ENCODE results near the gene IL1RAPL2. TPM values are rescaled to one million over a fixed set of nuclear protein-coding genes. Genes with fewer than 3 reads are reported as not detected.
"Not testable (repeated sequence)": the region's sequence is repeated elsewhere in the genome, so short reads cannot be mapped to it uniquely, and the experiment has no call there.

The IL1RAPL2 gene
- total RNA-seq, 2 donors from 2014 or later: not detected

DNA sequence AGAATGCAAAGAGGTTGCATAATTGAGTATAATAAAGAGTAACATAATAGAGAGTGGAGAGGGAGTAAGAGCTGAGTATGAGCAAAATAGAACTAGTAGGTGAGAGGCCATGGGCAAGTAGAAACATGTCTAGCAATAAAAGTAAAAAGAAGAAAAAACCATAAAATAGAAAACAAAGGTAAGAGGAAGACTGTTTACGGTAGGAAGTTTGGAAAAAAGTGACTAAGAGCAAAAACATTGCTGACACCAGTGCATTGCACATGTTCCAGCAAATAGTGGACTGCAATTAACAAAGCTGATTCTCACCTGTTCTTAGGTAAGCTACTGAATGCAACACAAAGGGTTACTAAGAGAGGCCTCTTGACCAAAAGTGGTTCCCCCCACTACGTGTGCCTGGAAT is 451.6 kb downstream of the IL1RAPL2 start:
- Mint-ChIP-seq H3K27ac (no peak overlapping the region), H3K36me3 (ENCODE audit: insufficient read depth in 2 of 2) (no peaks in the 10 kb centered on the region), H3K4me1 (ENCODE audit: low read depth) (no peaks in the 10 kb centered on the region), H3K9me3 (no peaks in the 10 kb centered on the region), H3K4me3 (no peak overlapping the region), H3K27me3 (ENCODE audit: low read depth) (peaks cover 40% of the 10 kb centered on the region)
- ATAC-seq (replicated peaks in 1 of 2) (no peak), DNase-seq (no peak)

DNA sequence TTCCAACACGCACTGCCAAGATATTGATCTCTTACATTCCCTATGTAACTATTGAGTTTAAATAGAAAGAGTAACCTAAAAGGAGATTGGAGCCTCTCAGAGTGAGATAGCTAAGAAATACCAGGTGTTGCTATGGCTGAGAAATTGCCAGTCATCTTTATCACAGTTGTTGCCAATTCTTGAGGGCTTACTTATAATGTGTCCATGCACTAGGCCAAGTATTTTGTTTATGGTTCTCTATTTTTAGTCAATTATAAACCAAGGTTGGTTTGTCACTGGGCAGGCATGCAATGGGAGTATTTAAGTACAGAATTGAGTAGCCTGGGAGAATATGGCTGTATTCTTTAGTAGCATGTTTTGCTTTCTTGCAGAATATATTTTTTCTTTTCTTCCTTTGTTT is 452.9 kb downstream of the IL1RAPL2 start:
- Mint-ChIP-seq H3K9me3 (no peaks in the 10 kb centered on the region), H3K27me3 (ENCODE audit: low read depth) (peaks cover 40% of the 10 kb centered on the region), H3K36me3 (ENCODE audit: insufficient read depth in 2 of 2) (no peaks in the 10 kb centered on the region), H3K27ac (no peak overlapping the region), H3K4me1 (ENCODE audit: low read depth) (no peaks in the 10 kb centered on the region), H3K4me3 (no peak overlapping the region)
- DNase-seq: no peak
- no peak for ATAC-seq (replicated peaks in 1 of 2)

- not testable (repeated sequence) for H3K9me3 Mint-ChIP-seq
These were observed 463.0 kb downstream of the IL1RAPL2 start for GRCh38 chrX:105028962-105029361.

DNA sequence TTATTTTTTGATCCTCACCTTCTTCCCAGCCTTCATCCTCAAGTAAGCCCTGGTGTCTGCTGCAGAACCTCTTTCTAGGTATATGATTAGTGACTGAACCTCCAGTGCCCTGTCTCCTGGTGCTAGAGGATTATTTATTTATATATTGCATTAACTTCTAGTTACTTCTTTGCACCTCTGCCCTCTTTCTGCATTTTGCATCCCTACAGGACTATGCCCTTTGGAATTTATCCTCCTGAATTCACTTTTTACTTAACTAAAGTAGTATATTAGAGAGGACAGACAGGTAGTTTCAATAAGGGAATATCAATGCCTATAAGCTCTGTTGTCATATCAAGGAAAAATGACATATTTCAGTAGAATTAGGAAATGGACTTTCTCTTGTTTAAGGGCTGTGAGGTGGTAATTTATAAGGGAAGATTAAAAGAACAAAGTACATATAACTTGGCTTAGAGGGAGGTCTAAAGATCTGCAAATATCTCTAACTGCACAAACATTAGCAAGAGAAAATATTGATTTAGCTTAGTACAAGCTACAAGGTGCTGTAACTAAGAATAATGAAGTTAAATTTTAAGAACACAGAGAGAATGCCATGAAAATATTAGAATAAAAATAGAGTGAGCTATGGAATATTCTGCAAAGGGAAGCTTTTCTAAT is 472.8 kb downstream of the IL1RAPL2 start:
- no peak overlapping the region for H3K4me3 Mint-ChIP-seq
- H3K27ac Mint-ChIP-seq: no peak overlapping the region
- no peaks in the 10 kb centered on the region for H3K9me3 Mint-ChIP-seq
- H3K4me1 Mint-ChIP-seq (ENCODE audit: low read depth): no peaks in the 10 kb centered on the region
- ATAC-seq (replicated peaks in 1 of 2): no peak
- H3K27me3 Mint-ChIP-seq (ENCODE audit: low read depth): no peaks in the 10 kb centered on the region
- no peaks in the 10 kb centered on the region for H3K36me3 Mint-ChIP-seq (ENCODE audit: insufficient read depth in 2 of 2)
- no peak for DNase-seq

More at GRCh38 chrX:105028962-105029361, 463.0 kb downstream of the IL1RAPL2 start:
- H3K27me3 Mint-ChIP-seq (ENCODE audit: low read depth): peaks cover 13% of the 10 kb centered on the region
- DNase-seq; H3K4me3 Mint-ChIP-seq; H3K4me1 Mint-ChIP-seq (ENCODE audit: low read depth); H3K36me3 Mint-ChIP-seq (ENCODE audit: insufficient read depth in 2 of 2); ATAC-seq (replicated peaks in 1 of 2); H3K27ac Mint-ChIP-seq: not testable (repeated sequence)

DNA sequence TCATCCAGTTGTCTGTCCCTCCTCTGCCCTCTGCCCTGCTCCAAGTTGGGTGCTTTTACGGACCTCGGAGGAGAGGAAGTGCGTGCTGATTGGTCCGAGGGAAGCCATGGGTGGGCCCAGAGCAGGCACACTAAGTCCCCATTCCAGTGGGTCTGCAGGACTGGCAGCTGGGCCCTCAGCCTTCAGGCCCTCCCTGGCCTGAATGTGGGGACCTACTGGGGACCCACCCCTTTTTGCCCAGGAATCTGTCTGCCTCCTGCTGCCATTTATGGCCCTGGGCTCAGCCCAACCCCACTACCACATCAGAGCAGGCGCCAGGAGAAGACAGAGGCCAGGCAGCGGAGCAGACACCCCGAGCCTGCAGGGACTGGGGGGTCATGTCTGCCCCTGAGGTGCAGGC is 484.9 kb downstream of the IL1RAPL2 start:
- Mint-ChIP-seq H3K36me3 (ENCODE audit: insufficient read depth in 2 of 2) (no peaks in the 10 kb centered on the region), H3K27me3 (ENCODE audit: low read depth) (peaks cover 16% of the 10 kb centered on the region), H3K4me3 (no peak overlapping the region), H3K27ac (no peak overlapping the region), H3K9me3 (peaks cover 1% of the 10 kb centered on the region in 2 donors), H3K4me1 (ENCODE audit: low read depth) (no peaks in the 10 kb centered on the region)
- DNase-seq (no peak), ATAC-seq (replicated peaks in 1 of 2) (no peak)

GRCh38 chrX:105051364-105051763 is 485.4 kb downstream of the IL1RAPL2 start:
- no peak for ATAC-seq (replicated peaks in 1 of 2)
- no peak overlapping the region for H3K4me3 Mint-ChIP-seq
- peaks cover 1% of the 10 kb centered on the region in 2 donors for H3K9me3 Mint-ChIP-seq
- H3K27ac Mint-ChIP-seq: no peak overlapping the region
- H3K36me3 Mint-ChIP-seq (ENCODE audit: insufficient read depth in 2 of 2): no peaks in the 10 kb centered on the region
- no peak for DNase-seq
- H3K4me1 Mint-ChIP-seq (ENCODE audit: low read depth): no peaks in the 10 kb centered on the region
- H3K27me3 Mint-ChIP-seq (ENCODE audit: low read depth): peaks cover 16% of the 10 kb centered on the region

DNA sequence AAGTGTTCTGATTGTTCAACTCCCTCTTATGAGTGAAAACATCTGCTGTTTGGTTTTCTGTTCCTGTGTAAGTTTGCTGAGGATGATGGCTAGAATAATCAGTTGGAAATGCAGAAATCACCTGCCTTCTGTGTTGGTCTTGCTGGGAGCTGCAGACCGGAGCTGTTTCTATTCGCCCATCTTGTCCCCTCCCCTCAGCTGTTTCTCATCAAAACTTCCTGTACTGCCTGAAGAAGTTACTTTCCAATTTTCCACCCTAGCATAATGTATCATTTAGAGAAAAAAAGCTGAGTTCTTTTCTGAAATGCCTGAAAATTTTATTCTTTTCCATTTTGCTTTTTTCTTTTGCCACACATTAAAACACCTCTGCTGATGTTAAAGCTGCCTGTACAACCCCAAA is 486.9 kb downstream of the IL1RAPL2 start:
- no peak overlapping the region for H3K4me3 Mint-ChIP-seq
- H3K27ac Mint-ChIP-seq: no peak overlapping the region
- DNase-seq: no peak
- no peaks in the 10 kb centered on the region for H3K36me3 Mint-ChIP-seq (ENCODE audit: insufficient read depth in 2 of 2)
- H3K4me1 Mint-ChIP-seq (ENCODE audit: low read depth): no peaks in the 10 kb centered on the region
- no peak for ATAC-seq (replicated peaks in 1 of 2)
- peaks cover 1% of the 10 kb centered on the region in 2 donors for H3K9me3 Mint-ChIP-seq
- peaks cover 2% of the 10 kb centered on the region for H3K27me3 Mint-ChIP-seq (ENCODE audit: low read depth)

- DNase-seq (no peak), ATAC-seq (replicated peaks in 1 of 2) (no peak)
- H3K9me3 Mint-ChIP-seq: no peaks in the 10 kb centered on the region
- no peak overlapping the region for H3K27ac Mint-ChIP-seq
- peaks cover 46% of the 10 kb centered on the region for H3K27me3 Mint-ChIP-seq (ENCODE audit: low read depth)
- H3K4me1 Mint-ChIP-seq (ENCODE audit: low read depth): no peaks in the 10 kb centered on the region
- H3K36me3 Mint-ChIP-seq (ENCODE audit: insufficient read depth in 2 of 2): no peaks in the 10 kb centered on the region
- H3K4me3 Mint-ChIP-seq: no peak overlapping the region
These were observed 497.7 kb downstream of the IL1RAPL2 start for GRCh38 chrX:105063743-105064142.

DNA sequence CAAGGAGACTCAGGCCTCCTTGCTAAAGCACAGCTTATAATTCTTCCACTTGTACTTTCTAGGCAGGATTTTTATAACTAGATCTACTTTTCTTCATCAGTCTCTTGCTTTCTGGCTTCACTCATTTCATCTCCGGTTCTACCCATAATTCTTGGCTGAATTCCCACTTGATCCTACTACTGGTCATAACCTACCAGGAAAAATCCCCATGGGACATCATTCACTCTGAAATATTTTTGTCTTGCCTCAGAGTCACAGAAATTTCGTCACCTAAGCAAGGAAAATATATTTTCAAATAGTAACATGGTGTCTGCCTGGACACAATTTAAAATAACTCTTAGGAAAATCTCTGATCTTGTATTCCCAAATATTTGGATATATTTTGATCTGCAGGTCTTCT is 532.2 kb downstream of the IL1RAPL2 start:
- ATAC-seq (replicated peaks in 1 of 2) (no peak), DNase-seq (no peak)
- H3K27me3 Mint-ChIP-seq (ENCODE audit: low read depth): peaks cover 11% of the 10 kb centered on the region
- H3K9me3 Mint-ChIP-seq: peaks cover 0 to 1% of the 10 kb centered on the region in 2 donors
- no peak overlapping the region for H3K27ac Mint-ChIP-seq
- no peaks in the 10 kb centered on the region for H3K4me1 Mint-ChIP-seq (ENCODE audit: low read depth)
- H3K36me3 Mint-ChIP-seq (ENCODE audit: insufficient read depth in 2 of 2): no peaks in the 10 kb centered on the region
- no peak overlapping the region for H3K4me3 Mint-ChIP-seq

DNA sequence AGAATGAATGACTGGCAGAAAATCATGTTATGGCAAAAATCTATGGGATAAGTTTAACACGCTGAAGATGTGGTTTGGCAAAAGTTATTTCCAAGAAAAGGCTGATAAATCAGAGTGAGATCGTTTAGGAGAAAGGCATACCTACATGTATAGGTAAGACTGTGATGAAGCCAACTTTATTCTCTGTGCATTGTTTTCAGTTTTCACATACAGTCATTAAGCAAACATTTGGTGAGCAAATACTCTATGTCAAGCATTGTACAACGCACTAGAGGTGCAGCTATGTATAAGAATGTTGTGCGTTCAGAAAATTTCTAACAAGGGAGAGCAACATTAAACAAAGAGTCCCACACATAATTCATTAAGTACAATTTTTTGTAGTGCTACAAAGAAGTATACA is 532.8 kb downstream of the IL1RAPL2 start:
- ATAC-seq (replicated peaks in 1 of 2) (no peak), DNase-seq (no peak)
- Mint-ChIP-seq H3K36me3 (ENCODE audit: insufficient read depth in 2 of 2) (no peaks in the 10 kb centered on the region), H3K27ac (no peak overlapping the region), H3K4me1 (ENCODE audit: low read depth) (no peaks in the 10 kb centered on the region), H3K9me3 (peaks cover 0 to 1% of the 10 kb centered on the region in 2 donors), H3K4me3 (no peak overlapping the region), H3K27me3 (ENCODE audit: low read depth) (peaks cover 11% of the 10 kb centered on the region)

DNA sequence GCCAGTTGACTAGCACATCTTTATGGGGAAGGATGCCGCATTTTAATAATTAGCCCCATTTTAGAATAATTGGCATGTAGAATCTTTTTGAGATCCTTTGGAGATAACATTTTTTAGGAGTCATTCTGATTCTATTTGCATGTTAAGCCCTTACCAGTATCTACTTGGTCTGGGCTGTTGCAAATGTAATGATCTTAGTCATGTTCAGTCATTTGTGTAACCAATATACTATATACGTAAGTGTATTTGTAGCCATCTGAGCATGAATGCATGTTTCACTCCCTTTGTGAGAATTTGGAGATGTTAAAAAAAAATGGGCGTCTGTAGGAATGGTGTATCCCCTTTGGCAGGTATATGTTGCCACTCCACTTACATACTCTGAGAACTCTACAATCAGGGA is 535.4 kb downstream of the IL1RAPL2 start:
- no peaks in the 10 kb centered on the region for H3K4me1 Mint-ChIP-seq (ENCODE audit: low read depth)
- no peak for DNase-seq
- ATAC-seq (replicated peaks in 1 of 2): no peak
- peaks cover 17% of the 10 kb centered on the region for H3K27me3 Mint-ChIP-seq (ENCODE audit: low read depth)
- no peak overlapping the region for H3K27ac Mint-ChIP-seq
- no peaks in the 10 kb centered on the region for H3K36me3 Mint-ChIP-seq (ENCODE audit: insufficient read depth in 2 of 2)
- H3K4me3 Mint-ChIP-seq: no peak overlapping the region
- peaks cover 0 to 1% of the 10 kb centered on the region in 2 donors for H3K9me3 Mint-ChIP-seq

DNA sequence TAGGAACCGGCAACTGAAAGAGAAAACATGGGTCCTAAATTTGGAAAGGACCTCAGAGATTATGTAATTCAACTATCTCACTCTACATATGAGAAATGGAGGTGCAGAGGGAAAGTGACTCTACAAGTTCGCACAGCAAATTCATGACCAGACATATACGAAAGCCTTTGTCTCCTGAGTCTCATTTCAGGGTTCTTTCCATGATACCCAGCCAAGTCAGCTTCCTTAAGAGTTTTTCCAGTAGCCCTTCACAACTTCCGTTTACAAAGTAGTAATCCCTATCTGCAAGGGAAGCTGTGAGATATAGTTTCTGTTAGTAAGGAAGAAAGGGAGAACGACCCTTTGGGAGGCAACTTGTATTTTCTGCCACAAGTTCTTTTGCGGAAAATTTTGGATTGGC is 543.9 kb downstream of the IL1RAPL2 start:
- no peak for ATAC-seq (replicated peaks in 1 of 2)
- H3K27ac Mint-ChIP-seq: no peak overlapping the region
- peaks cover 7% of the 10 kb centered on the region for H3K27me3 Mint-ChIP-seq (ENCODE audit: low read depth)

DNA sequence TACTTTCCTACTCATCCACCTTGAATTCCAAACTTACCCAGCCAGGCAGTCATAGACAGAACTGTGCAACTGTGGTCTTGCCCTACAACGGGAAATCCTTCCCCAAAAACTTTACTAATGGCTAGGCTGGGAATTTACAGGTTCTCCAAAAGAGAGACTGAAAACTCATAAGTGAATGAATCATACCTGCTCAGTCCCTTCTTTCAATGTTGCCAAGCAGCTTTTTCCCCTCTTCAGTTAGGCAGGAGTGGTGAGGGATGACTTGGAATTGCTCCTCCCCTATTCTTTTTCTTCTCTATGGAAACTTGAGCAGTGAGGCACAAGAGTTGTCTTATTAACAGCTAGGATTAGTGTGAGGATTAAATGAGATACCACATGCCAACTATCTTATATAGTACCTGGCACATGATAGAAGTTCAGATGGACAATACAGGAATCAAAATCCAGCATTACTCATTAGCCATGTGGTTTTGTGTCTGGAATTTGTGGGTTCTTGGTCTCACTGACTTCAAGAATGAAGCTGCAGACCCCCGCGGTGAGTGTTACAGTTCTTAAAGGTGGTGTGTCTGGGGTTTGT is 548.6 kb downstream of the IL1RAPL2 start:
- H3K4me1 Mint-ChIP-seq (ENCODE audit: low read depth): no peaks in the 10 kb centered on the region
- H3K27ac Mint-ChIP-seq: no peak overlapping the region
- ATAC-seq (replicated peaks in 1 of 2) (no peak), DNase-seq (no peak)
- H3K36me3 Mint-ChIP-seq (ENCODE audit: insufficient read depth in 2 of 2): no peaks in the 10 kb centered on the region
- H3K27me3 Mint-ChIP-seq (ENCODE audit: low read depth): peaks cover 12% of the 10 kb centered on the region
- H3K9me3 Mint-ChIP-seq: peaks cover 0 to 2% of the 10 kb centered on the region in 2 donors
- H3K4me3 Mint-ChIP-seq: no peak overlapping the region

More for the DNA sequence above, 543.9 kb downstream of the IL1RAPL2 start:
- Mint-ChIP-seq H3K4me3 (no peak overlapping the region), H3K4me1 (ENCODE audit: low read depth) (no peaks in the 10 kb centered on the region), H3K36me3 (ENCODE audit: insufficient read depth in 2 of 2) (no peaks in the 10 kb centered on the region), H3K9me3 (peaks cover 2 to 3% of the 10 kb centered on the region in 2 donors)
- no peak for DNase-seq

All from activated T-cell treated with anti-CD3 and anti-CD28 coated beads, Interleukin-2, amount 50 U/mL, for 72 hours (primary cell).